GM19468 (cell line): ENCODE data around the gene IQSEC1.

Experiments
- ATAC-seq: cut with Tn5 transposase; IDR thresholded peaks from one replicate; pipeline ENCODE4 v1.9.1; 2021; ENCODE audit warnings: mild to moderate bottlenecking, moderate library complexity, moderate number of reproducible peaks; ENCODE audit not compliant: unreplicated experiment; ENCODE audit errors: extremely low read depth

IQSEC1 gene

GRCh38 chr3:12903881-12904280 is 169.3 kb downstream of the IQSEC1 start:
- ATAC-seq: no peak

- no peak for ATAC-seq
Observed at GRCh38 chr3:12903000-12903800, 170.0 kb downstream of the IQSEC1 start.

GRCh38 chr3:12902181-12902999 is 170.8 kb downstream of the IQSEC1 start:
- ATAC-seq: no peak

DNA sequence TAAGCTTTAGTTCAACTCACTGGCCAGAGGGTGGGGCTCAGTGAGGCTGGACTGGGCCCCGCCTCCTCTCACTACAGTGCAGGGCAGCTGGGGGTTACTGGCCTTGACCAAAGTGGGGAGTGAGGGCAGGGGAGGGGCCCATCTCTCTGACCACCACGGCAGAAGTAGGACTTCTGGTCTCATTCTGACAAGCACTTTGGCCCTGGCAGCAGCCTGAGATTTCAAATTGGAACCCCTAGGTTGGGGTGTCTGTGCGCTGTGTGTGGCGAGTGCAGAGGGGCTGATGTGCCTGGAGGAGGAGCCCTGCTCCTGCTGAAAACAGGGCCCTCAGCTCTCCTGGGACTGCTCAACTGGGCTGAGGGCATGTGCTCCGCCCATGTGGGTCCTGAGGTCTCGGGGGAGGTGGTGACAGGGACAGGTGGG is 171.6 kb downstream of the IQSEC1 start:
- ATAC-seq: no peak

- ATAC-seq: no peak
Observed at GRCh38 chr3:12900885-12901411, 172.3 kb downstream of the IQSEC1 start.

DNA sequence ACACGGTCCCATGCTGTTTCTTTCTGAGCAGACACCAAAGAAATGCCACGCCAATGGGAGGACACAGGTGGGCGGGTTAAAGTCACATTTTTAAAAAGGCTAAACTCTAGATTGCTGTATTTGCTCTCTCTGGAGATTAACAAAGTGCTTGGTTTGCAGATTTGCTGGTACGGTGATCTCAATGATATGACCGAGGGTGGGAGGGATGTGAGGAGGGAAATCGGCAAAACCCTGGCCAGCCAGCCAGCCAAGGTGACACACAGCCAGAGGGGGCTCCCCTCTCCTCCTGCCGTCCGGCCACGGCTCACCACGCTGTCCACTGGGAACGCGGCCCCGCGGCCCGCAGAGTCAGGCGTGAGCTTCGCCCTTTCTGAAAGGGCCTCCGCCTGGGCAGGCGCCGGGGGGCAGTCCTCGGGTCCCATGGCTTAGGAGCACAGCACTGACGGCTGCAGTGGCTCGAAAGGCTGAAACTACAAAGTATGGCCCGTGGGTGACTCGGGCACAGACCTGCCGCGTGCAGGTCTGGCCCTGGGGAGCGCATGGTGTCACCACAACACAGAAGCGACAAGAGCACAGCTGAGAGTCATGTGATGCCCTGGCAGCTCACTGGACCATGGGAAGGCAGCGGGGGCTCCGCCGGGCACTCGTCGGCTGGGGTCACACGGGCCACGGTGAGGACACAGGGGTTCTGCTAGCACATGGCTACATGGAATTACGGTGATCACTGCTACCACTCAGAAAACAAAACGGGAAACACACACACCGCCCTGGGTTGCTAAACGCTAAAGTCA is 174.1 kb downstream of the IQSEC1 start:
- ATAC-seq: no peak

GRCh38 chr3:12898290-12898964 is 174.8 kb downstream of the IQSEC1 start:
- ATAC-seq: no peak

DNA sequence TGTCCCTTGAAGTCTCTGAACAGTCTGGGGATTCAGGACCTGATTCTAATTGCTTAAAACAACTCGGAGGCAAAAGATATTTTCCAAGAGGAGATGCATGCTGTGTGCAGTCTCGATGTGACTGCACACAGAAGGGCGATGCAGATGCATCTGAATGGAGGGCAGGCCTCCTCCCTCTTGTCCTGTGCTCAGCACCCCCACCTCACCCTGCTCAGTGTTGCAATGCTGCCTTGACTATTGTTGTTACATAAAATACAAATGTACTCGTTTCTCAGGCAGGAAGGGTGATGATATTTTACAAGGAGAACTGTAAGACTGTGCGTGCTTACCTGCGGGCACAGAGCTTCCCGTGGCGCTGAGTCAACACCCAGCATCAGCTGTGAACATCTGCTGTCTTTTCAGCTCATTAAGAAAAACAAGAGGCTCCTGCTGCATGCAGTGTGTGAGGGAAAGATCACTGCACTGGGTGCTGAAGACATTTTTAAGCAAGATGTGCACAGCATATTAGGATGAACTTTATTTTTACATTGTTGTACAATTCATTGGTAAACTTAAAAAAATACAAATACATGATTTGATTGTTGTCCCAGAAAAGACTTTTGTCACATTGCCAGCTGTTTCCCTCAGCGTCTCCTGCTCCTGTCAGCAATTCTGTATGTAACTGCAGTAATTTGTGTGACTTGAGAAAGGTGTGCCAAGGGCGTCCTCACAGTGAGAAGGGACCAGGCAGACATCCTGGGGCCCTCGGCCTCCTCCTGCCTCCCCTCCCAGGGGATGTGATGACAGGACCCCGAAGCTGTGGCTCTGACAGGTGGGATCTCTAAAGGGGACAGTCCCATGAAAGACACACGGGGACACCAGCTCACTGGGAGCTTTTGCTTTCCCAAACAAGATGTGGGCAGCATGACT is 175.6 kb downstream of the IQSEC1 start:
- no peak for ATAC-seq

- no peak for ATAC-seq
Observed at GRCh38 chr3:12896063-12896985, 176.9 kb downstream of the IQSEC1 start.

DNA sequence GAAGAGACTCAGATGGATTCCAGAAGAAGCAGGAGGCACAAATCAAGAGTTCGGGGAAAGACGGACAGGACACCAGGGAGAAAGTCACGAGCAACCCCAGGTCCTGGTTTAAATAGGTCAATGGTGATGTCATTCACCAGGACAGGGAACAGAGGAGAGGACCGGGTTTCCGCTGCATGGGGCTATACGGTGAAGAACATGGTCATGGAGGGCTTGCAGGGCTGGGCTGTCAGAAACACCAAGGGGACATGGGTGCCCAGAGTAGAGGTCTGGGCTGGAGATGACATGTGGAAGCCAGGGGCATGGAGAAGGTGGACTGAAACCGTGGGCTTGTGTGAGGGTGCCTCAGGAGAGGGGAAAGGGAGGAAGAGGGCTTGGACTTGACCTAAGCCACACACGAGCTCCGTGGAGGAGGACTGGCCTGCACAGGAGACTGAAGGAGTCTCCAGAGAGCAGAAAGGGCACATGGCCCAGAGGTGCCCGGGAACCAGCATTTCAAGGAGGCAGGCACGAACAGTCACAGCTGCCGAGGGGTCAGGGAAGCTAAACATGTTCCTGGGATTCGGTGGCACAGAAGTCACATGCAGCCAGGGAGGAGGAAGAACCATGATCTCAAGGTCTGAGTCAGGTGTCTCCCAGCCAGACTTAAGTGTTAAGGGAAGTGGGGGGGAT is 177.7 kb downstream of the IQSEC1 start:
- ATAC-seq: no peak

- ATAC-seq: no peak
Observed at GRCh38 chr3:12894629-12895028, 178.6 kb downstream of the IQSEC1 start.

DNA sequence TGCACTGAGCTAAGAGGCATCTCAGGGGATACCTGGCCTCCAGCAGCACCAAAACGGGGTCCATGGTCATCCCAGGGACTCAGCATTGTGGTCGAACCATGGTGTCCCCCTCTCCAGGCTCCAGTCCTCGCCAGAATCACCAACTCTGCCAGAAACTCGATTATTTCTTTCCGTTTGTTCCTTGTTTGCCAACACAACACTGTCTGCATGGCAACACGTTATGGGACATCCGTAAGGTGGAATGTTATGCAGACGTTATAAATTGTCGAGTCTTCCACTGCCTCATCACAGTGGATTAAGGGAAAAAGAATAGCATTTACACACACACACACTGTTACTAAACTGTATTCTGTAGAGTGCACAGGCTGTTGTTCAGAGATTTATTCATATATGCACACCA is 179.4 kb downstream of the IQSEC1 start:
- ATAC-seq: no peak

DNA sequence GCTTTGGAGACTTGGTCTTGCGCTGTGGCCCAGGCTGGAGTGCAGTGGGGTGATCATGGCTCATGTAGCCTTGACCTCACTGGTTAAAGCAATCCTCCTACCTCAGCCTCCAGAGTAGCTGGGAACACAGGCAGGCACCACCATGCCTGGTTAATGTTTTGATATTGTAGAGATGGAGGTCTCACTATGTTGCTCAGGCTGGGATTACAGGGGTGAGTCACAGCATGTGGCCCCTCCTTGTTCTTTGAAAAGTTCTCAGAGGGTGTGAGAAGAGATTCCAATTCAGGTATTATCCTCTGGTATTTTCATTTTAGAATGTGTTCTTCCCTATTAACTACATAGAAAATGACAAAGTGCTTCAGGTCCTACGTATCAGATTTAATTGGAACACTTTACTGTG is 180.0 kb downstream of the IQSEC1 start:
- no peak for ATAC-seq

DNA sequence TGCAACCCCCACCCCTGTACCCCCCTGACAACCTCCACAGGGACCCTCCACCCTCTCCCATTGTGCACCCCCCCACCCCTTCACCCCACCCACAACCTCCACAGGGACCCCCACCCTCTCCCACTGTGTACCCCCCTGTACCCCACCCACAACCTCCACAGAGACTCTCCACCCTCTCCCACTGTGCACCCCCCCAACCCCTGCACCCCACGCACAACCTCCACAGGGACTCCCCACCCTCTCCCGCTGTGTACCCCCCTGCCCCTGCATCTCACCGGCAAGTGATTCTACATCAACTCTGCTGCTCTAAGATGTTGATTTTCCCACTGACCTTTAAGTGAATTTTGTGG is 180.4 kb downstream of the IQSEC1 start:
- ATAC-seq: no peak

DNA sequence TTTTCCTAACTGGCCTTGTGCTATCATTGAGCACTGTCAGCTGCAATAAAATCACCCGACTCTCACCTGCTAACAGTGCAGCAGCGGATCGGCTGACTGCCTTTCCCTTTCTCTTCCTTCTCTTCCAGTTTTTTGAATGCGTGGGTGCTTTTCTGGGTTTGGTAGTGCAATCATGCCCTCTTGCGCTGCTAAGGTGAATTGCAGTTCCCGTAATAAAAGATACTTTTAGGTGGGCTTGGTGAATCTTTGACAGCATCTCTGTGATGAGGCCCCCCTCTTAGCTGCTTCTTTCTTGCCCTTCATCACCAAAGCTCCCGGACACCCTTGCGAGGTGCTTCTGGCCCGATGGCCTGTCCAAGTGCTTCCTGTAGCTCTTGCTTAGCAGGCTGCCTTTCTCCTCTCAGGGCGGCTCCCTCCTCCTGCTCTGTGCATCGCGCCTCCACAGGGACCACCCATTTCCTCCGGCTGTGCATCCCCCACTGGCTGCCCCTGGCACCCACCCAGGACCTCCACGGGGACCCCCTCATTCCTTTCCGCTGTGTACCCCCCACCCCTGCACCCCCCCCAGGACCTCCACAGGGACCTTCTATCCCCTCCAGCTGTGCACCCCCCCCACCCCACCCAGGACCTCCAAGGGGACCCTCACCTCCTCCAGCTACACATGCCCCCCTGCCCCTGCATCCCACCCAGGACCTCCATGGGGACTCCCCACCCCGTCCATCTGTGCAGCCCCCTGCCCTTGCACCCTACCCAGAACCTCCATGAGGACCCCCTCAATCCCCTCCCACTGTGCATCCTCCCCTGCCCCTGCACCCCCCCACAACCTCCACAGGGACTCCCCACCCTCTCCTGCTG is 181.0 kb downstream of the IQSEC1 start:
- ATAC-seq: no peak

DNA sequence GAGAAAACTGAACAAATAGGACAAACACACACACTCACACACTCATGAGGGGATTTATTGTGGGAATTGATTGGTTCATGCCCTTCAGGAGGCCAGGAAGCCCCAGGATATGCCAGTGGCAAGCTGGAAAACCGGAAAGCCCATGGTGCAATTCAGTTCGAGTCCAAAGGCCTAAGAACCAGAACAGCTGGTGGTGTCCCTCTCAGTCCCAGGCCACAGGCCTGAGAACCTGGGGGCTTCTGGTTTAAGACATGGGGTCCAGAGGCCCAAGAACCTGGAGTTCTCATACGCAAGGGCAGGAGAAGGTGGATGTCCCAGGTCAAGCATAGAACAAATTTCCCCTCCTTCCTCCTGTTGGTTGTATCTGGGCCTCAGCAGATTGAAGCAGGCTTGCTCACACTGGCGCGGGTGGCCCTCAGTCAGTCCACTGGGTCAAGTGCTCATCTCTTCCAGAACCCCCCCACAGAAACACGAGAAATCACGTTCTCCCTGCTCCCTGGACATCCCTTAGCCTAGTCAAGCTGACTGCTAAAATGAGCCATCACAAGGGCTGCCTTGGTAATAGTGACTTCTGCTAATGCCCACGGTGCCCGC is 181.7 kb downstream of the IQSEC1 start:
- ATAC-seq: no peak
